SK-N-MC (cell line): ENCODE data around the gene TEAD2.

Source experiments
- FOXP2 ChIP-seq: optimal IDR thresholded peaks from 2 replicates; pipeline ENCODE3; 2011; ENCODE audit warnings: mild to moderate bottlenecking, moderate library complexity; ENCODE audit not compliant: insufficient read depth; ENCODE audit errors: extremely low read length, control extremely low read depth
- POLR2AphosphoS5 ChIP-seq: IDR thresholded peaks from 2 replicates; pipeline ENCODE4 v1.6.1; 2012; ENCODE audit warnings: mild to moderate bottlenecking, low read depth, low read length, borderline replicate concordance

DNA sequence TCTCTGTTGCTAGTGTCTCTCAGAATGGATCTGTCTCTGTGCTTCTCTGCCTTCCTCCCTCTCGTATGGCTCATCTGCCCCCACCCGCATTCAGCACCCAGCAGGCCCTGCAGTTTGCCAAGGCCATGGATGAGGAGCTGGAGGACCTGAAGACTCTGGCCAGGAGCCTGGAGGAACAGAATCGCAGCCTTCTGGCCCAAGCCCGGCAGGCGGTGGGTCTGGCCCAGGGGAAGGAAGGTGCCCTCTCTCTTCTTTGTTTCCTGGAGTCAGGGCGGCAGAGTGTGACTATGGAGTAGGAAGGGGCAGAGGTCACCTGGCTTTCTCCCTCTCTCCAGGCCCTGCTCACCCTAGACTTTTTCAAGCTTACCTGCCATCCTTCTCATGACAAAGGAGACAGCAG, 36.7 kb upstream of the TEAD2 start:
- no peak for TF ChIP-seq POLR2AphosphoS5
- TF ChIP-seq FOXP2 = no peak
